Measurements from ENCODE around the gene CYB5R2. TPM values are rescaled to one million over a fixed set of nuclear protein-coding genes. Genes with fewer than 3 reads are reported as not detected.
A peak's percentile ranks its signal among the peaks of the same experiment; 100 is the strongest.
"Not testable (repeated sequence)": the region's sequence is repeated elsewhere in the genome, so short reads cannot be mapped to it uniquely, and the experiment has no call there.

Gene CYB5R2
- total RNA-seq, 1 donor from 2014 or later = 16.0 TPM

DNA sequence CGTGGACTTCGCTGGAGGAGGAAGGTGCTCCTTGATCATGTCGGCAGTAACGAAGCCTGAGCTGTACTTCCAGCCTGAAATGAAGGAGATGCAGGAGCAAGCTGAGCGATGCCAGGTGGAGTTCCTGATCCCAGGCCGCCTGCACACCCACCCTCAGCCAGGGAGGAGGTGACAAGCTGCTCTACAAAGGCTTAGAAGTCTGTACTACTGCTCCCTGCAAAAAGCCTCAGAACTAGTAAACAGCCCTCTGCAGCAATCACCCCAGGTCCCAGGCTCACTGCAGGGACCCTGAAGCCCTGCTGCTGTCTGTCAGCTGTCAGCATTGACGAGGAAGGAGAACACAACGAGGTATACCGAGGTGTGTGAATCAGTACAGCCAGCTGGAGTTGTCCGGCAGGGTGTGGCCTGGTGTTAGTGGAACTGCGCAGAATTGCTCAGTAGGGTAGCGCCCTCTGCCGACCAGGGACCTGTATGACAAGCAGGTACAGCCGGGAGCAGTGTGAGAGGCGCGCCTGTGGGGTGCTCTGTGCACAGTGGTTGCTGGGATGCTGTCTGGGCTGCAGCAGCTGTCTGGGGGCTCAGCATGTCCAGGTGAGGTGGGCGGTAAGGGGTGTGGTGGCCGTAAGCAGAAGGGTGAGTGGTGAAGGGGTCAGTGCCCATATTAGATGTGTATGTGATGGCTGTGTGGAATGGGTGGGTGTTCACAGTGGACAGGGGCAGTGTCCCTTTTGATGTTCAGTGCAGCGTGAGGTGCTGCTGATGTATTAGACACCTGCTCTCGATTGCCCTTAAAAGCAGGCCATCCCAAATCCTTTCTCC lies 7.6 kb downstream of the CYB5R2 start:
- Histone ChIP-seq H3K4me1 (peaks cover 4% of the 10 kb centered on the region), H3K27me3 (ENCODE audit: low read depth) (no peaks in the 10 kb centered on the region), H3K27ac (no peak overlapping the region), H3K36me3 (no peaks in the 10 kb centered on the region), H3K9me3 (no peaks in the 10 kb centered on the region), H3K4me3 (no peak overlapping the region)
- peak; percentile 82 for TF ChIP-seq CTCF (IDR thresholded peaks at IDR 0.05)
- intact Hi-C loops (cut with DNase I) = no loop called here
- DNase-seq = peak; percentile 91
- peak; percentile 98 for ATAC-seq

- no peak for TF ChIP-seq CTCF (IDR thresholded peaks at IDR 0.05)
- peaks cover 4% of the 10 kb centered on the region for H3K4me1 ChIP-seq
- no peak overlapping the region for H3K4me3 ChIP-seq
- no peak for DNase-seq
- no peaks in the 10 kb centered on the region for H3K36me3 ChIP-seq
- intact Hi-C loops (cut with DNase I) = no loop called here
- ATAC-seq = no peak
- no peaks in the 10 kb centered on the region for H3K27me3 ChIP-seq (ENCODE audit: low read depth)
- H3K27ac ChIP-seq = no peak overlapping the region
- H3K9me3 ChIP-seq = no peaks in the 10 kb centered on the region
Observed at GRCh38 chr11:7664867-7665266, 8.4 kb downstream of the CYB5R2 start.

GRCh38 chr11:7663531-7663930 lies 9.8 kb downstream of the CYB5R2 start:
- H3K9me3 ChIP-seq; ATAC-seq; intact Hi-C loops (cut with DNase I); H3K27me3 ChIP-seq (ENCODE audit: low read depth); H3K36me3 ChIP-seq; DNase-seq; H3K27ac ChIP-seq; H3K4me3 ChIP-seq; H3K4me1 ChIP-seq: not testable (repeated sequence)

DNA sequence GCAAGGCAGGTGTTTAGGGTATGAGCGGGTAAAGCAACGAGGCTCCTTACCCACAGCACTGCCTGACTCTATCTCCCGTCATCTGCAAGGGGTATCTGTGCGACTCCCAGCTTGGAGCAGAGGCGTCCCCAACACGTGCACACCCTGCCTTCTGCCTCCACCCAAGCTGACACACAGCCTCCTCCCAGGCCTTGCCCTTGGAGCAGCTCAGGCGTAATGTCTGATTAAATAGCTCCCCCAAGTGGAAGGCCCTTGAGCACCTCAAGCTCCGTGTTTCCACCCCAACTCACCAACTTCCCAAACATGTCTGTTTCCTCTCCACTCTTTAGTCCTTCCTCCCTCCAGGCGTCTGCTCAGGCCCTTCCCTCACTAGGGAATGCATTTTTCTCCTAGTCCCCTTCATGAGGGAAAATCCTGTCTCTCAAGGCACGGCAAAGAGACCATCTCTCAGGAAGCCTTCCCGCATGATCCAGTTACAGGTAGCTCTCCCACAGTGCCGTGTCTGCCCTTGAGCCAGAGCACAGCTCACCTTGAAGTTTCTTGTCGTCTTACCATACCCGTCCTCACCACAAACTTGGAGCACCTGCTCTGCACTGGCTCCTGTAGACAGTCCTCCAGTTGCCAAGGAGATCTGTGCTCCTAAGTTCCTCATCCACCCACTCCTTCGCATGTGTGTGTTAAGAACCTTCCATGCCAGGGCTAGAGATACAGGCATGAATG lies 15.8 kb downstream of the CYB5R2 start:
- TF ChIP-seq CTCF (IDR thresholded peaks at IDR 0.05) = peak; percentile 55
- intact Hi-C loops (cut with DNase I) = no loop called here
- Histone ChIP-seq H3K9me3 (no peaks in the 10 kb centered on the region), H3K4me1 (no peaks in the 10 kb centered on the region), H3K27ac (no peak overlapping the region), H3K36me3 (peaks cover 31% of the 10 kb centered on the region), H3K27me3 (ENCODE audit: low read depth) (no peaks in the 10 kb centered on the region), H3K4me3 (no peak overlapping the region)
- DNase-seq = peak; percentile 66
- ATAC-seq = peak; percentile 93 to 96

- peaks cover 39% of the 10 kb centered on the region for H3K36me3 ChIP-seq
- no peaks in the 10 kb centered on the region for H3K27me3 ChIP-seq (ENCODE audit: low read depth)
- H3K4me1 ChIP-seq = no peaks in the 10 kb centered on the region
- H3K27ac ChIP-seq = no peak overlapping the region
- H3K9me3 ChIP-seq = no peaks in the 10 kb centered on the region
- intact Hi-C loops (cut with DNase I) = no loop called here
- peak in 1 of 2 donors; percentile 10 for ATAC-seq
- H3K4me3 ChIP-seq = no peak overlapping the region
- DNase-seq = no peak
- TF ChIP-seq CTCF (IDR thresholded peaks at IDR 0.05) = no peak
Observed at GRCh38 chr11:7656704-7657103, 16.6 kb downstream of the CYB5R2 start.
